ENCODE results near the gene USP25. TPM values are rescaled to one million over a fixed set of nuclear protein-coding genes. Genes with fewer than 3 reads are reported as not detected.

The USP25 gene
- total and polyA plus RNA-seq, 2 experiments from 2014 or later: 11.8 to 49.2 TPM

- no peak for TF ChIP-seq ZNF462 (CRISPR knock-in tag; IDR thresholded peaks at IDR 0.05)
Observed at GRCh38 chr21:15794277-15794912, 64.6 kb downstream of the USP25 start (continued).

GRCh38 chr21:15795533-15795932 lies 65.8 kb downstream of the USP25 start:
- no peaks in the 10 kb centered on the region for H3F3A ChIP-seq (replicated peaks; ENCODE audit: low read depth)
- no peaks in the 10 kb centered on the region for H3K9me2 ChIP-seq (ENCODE audit: insufficient read depth)
- H3K4me1 ChIP-seq (ENCODE audit: insufficient read depth): no peaks in the 10 kb centered on the region
- no peak for DNase-seq (ENCODE audit: low spot score)
- H3K36me3 ChIP-seq (ENCODE audit: insufficient read depth): no peaks in the 10 kb centered on the region
- H3K4me2 ChIP-seq: no peak overlapping the region
- Mint-ChIP-seq H3K27me3 (ENCODE audit: insufficient read depth, low read depth, poor library complexity) (no peaks in the 10 kb centered on the region), H3K9me3 (no peaks in the 10 kb centered on the region), H3K4me3 (no peak overlapping the region), H3K27ac (peak overlapping the region; percentile 47; the same call in 1 of the 2 replicates), H3K4me1 (peaks cover 12% of the 10 kb centered on the region), H3K36me3 (ENCODE audit: low read depth) (no peaks in the 10 kb centered on the region)
- no peaks in the 10 kb centered on the region for H4K20me1 ChIP-seq (replicated peaks; ENCODE audit: insufficient read depth)
- H3K4me3 ChIP-seq: no peak overlapping the region
- H3K27ac ChIP-seq (ENCODE audit: low read depth): no peak overlapping the region
- H3K79me2 ChIP-seq (replicated peaks; ENCODE audit: insufficient read depth): peaks cover 4% of the 10 kb centered on the region; the same call in 1 of the 2 replicates
- no peaks in the 10 kb centered on the region for H3K27me3 ChIP-seq (ENCODE audit: insufficient read depth)
- no peak overlapping the region for H2AFZ ChIP-seq
- no peak for ATAC-seq
- TF ChIP-seq CTCF (conservative IDR thresholded peaks at IDR 0.05; ENCODE audit: low read depth in 2 of 2): no peak
- TF ChIP-seq STAT1 (IDR thresholded peaks at IDR 0.05; ENCODE audit: unreplicated experiment): no peak
- TF ChIP-seq EZH2phosphoT487 (IDR thresholded peaks at IDR 0.05; ENCODE audit: unreplicated experiment): no peak
- TF ChIP-seq ZNF462 (CRISPR knock-in tag; IDR thresholded peaks at IDR 0.05): no peak
- no peak for TF ChIP-seq ZNF331 (CRISPR knock-in tag; IDR thresholded peaks at IDR 0.05; ENCODE audit: low read depth)

All from GM23338 (cell line).